SK-N-SH treated with all-trans-retinoic acid at 6 μM for 48 hours (cell line): ENCODE measurements around the gene ASCC3.

Experiments used
- PPARA ChIP-seq: fragments of 250-450 bp; sonication (Bioruptor Pico); IDR thresholded peaks from 2 replicates; pipeline ENCODE4 v1.5.0; 2020; ENCODE audit warnings: mild to moderate bottlenecking, borderline replicate concordance
- SNAI2 ChIP-seq: fragments of 250-450 bp; sonication (Bioruptor Pico); IDR thresholded peaks from 2 replicates; pipeline ENCODE4 v1.5.0; 2020; ENCODE audit warnings: mild to moderate bottlenecking, moderate library complexity
- ZFP30 ChIP-seq: fragments of 450-650 bp; formaldehyde crosslinking; IDR thresholded peaks from 2 replicates; pipeline ENCODE4 v1.5.0; 2022; ENCODE audit warnings: mild to moderate bottlenecking, moderate library complexity
- ZNF565 ChIP-seq: fragments of 450-650 bp; formaldehyde crosslinking; conservative IDR thresholded peaks from 2 replicates; pipeline ENCODE4 v1.5.0; 2020; ENCODE audit warnings: low read depth, mild to moderate bottlenecking, moderate library complexity

- TF ChIP-seq PPARA (CRISPR knock-in tag) = no peak
- TF ChIP-seq ZNF565 (CRISPR knock-in tag) = no peak
- TF ChIP-seq SNAI2 (CRISPR knock-in tag) = no peak
- TF ChIP-seq ZFP30 = no peak
These were observed 267.5 kb downstream of the ASCC3 start for GRCh38 chr6:100613656-100614055.
